OCI-LY7 (cell line): ENCODE data around the gene TMEM270.

ENCODE experiments used
- CTCF ChIP-seq: fragments of 200-600 bp; sonication (generic); conservative IDR thresholded peaks from 2 replicates; pipeline ENCODE4 v1.5.1; 2014; ENCODE audit warnings: mild to moderate bottlenecking, antibody characterized with exemption, low read length, moderate library complexity, mixed read lengths
- EZH2phosphoT487 ChIP-seq: fragments of 200-600 bp; sonication (generic); IDR thresholded peaks from 2 replicates; pipeline ENCODE4 v1.6.1; 2018; ENCODE audit warnings: low read depth, borderline replicate concordance, mild to moderate bottlenecking, mixed run types, antibody characterized with exemption, low read length, moderate library complexity, mixed read lengths

- TF ChIP-seq CTCF (no peak), EZH2phosphoT487 (no peak)
Measured at GRCh38 chr7:73870041-73870492, 9.1 kb downstream of the TMEM270 start.
